Astrocyte of the spinal cord (primary cell): Measurements from ENCODE around the gene REG3A.

Source experiments
- DNase-seq: peaks from one replicate; pipeline ENCODE4 v3.0.0; 2011; ENCODE audit warnings: low read depth, low spot score
- H3K4me3 ChIP-seq: 2 replicates; pipeline ENCODE4 v1.5.1; 2011; ENCODE audit warnings: low read depth, mild to moderate bottlenecking, low read length, moderate library complexity
- in situ Hi-C: cut with HindIII; loops from 2 replicates; pipeline ENCODE4 v1.10.0; 2017; ENCODE audit warnings: low sequenced_read_pairs
- TF ChIP-seq, protein P1 (sequence below): IDR thresholded peaks from 2 replicates; pipeline ENCODE4 v1.5.1; 2012; ENCODE audit warnings: low read depth, mild to moderate bottlenecking, low read length, inconsistent platforms

Gene REG3A

GRCh38 chr2:79159653-79160052, at the start of gene REG3A:
TSS of gene REG3A (minus strand) at chr2:79159753. CDS start at chr2:79159405, 348 bp downstream.
- TF ChIP-seq, protein P1, sequence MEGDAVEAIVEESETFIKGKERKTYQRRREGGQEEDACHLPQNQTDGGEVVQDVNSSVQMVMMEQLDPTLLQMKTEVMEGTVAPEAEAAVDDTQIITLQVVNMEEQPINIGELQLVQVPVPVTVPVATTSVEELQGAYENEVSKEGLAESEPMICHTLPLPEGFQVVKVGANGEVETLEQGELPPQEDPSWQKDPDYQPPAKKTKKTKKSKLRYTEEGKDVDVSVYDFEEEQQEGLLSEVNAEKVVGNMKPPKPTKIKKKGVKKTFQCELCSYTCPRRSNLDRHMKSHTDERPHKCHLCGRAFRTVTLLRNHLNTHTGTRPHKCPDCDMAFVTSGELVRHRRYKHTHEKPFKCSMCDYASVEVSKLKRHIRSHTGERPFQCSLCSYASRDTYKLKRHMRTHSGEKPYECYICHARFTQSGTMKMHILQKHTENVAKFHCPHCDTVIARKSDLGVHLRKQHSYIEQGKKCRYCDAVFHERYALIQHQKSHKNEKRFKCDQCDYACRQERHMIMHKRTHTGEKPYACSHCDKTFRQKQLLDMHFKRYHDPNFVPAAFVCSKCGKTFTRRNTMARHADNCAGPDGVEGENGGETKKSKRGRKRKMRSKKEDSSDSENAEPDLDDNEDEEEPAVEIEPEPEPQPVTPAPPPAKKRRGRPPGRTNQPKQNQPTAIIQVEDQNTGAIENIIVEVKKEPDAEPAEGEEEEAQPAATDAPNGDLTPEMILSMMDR, result no peak
- no peak within 1 kb of the TSS for H3K4me3 ChIP-seq
- in situ Hi-C loops, result no loop called here
- DNase-seq, result no peak

DNA sequence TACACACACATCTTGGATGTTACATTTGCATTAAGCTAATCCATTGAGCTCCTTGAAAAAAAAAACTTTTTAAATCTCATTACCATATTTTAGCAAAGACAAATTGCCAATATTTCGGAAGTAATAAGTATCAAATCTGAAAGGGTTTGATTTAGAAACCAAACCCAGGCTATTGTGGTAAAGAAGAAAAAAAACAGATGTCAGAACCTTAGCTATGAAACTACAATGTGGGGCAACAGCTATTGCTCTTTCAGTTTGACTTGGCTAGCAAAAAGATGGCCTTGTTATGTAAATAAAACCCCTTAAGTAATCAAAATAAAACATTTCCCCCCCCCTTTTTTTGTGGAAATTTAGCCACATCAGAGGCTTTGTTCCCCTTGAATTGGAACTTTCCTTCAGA, 41.2 kb upstream of the REG3A start:
- no peak for DNase-seq
- TF ChIP-seq, protein P1, result no peak
- H3K4me3 ChIP-seq, result no peak overlapping the region
- in situ Hi-C loops, result no loop called here

- TF ChIP-seq, protein P1, result no peak
- no peak for DNase-seq
- in situ Hi-C loops, result no loop called here
- H3K4me3 ChIP-seq, result no peak overlapping the region
Measured at GRCh38 chr2:79191816-79192215, 32.3 kb upstream of the REG3A start.

- TF ChIP-seq, protein P1, result no peak
- H3K4me3 ChIP-seq, result no peak overlapping the region
- in situ Hi-C loops, result no loop called here
- DNase-seq, result no peak
Measured at GRCh38 chr2:79191081-79191480, 31.5 kb upstream of the REG3A start.

DNA sequence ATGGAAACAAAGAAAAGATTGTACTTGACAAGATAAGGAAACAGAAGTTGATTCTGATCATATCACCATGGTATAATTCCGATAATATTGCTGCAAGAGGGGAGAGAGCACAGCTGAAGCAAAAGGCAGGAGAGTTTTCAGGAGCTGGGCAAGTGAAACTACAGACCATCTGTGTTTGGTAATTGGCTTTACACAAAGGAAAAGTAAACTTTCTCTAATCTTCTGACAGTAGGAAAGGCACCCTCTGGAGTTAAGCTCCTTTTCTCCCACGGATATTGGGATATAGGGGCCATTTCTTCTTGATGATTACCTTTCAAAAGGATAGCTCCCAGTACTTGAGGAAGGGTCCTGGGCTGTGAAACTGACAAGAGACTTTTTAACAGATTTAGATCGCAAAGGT, 29.9 kb upstream of the REG3A start:
- DNase-seq, result no peak
- H3K4me3 ChIP-seq, result no peak overlapping the region
- TF ChIP-seq, protein P1, result no peak
- in situ Hi-C loops, result no loop called here

GRCh38 chr2:79181617-79182016, 22.1 kb upstream of the REG3A start:
- H3K4me3 ChIP-seq, result no peak overlapping the region
- in situ Hi-C loops, result no loop called here
- no peak for DNase-seq
- TF ChIP-seq, protein P1, result no peak

GRCh38 chr2:79180092-79180491, 20.5 kb upstream of the REG3A start:
- DNase-seq, result no peak
- TF ChIP-seq, protein P1, result no peak
- in situ Hi-C loops, result no loop called here
- no peak overlapping the region for H3K4me3 ChIP-seq
